Measurements from ENCODE around the gene TECTB. TPM values are rescaled to one million over a fixed set of nuclear protein-coding genes. Genes with fewer than 3 reads are reported as not detected.
A peak's percentile ranks its signal among the peaks of the same experiment; 100 is the strongest.

The TECTB gene
- total RNA-seq, 1 donor from 2014 or later, result not detected

DNA sequence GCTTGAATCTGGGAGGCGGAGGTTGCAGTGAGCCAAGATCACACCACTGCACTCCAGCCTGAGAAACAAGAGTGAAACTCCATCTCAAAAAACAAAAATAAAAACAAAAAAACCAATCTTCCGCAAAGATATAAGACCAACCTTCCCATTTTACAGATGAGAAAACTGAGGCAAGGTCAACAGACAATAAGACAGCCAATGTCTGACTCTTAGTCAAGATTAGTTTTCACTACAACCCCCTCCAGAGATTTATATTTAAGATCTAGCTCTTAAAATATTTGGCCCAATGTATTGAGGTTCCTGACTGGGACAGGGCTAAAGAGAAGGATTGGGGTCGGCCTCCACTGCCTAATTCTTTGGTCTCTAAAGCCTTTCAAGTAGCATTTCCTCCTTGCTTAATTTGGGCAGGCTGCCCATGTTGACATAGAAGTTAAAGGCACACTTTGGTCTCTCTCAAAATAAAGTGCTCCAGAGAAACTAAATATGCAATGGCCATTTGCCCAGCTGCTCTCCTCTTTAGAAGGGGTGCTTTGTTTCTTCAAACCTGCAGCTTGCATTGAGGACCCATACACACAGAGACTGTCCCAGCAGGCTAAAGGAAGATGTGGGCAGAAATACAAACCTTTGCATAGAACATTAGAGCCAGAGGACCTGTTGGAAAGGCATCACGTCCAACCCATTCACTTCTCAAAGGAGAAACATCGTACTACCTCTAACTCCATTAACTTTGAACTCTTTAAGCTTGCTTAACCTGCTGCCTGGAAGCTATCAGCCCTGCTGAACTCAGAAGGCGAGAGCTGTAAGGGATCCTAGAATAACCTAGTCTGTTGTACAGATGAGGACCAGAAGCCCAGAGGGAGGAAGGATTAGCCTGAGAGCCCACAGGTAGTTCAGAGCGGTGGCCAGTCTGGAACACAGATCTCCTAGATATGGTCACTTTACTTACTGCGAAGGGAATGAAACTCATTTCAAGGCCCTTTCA lies 3.9 kb downstream of the TECTB start:
- H3K4me3 ChIP-seq (ENCODE audit: low read length in 3 of 3), result no peak overlapping the region
- H3K27ac ChIP-seq (ENCODE audit: low read depth, low read length), result no peak overlapping the region
- no peak overlapping the region for H3K9ac ChIP-seq (ENCODE audit: low read depth in 1 of 3, low read length in 3 of 3)
- H3K27me3 ChIP-seq (ENCODE audit: control insufficient read depth in 3 of 3, insufficient read depth in 3 of 3, low read length in 3 of 3), result no peaks in the 10 kb centered on the region
- H3K36me3 ChIP-seq (ENCODE audit: control insufficient read depth in 3 of 3, insufficient read depth in 3 of 3, low read length in 3 of 3), result no peaks in the 10 kb centered on the region
- H3K9me3 ChIP-seq (ENCODE audit: control insufficient read depth in 3 of 3, low read length in 3 of 3), result no peaks in the 10 kb centered on the region
- peaks cover 10 to 21% (median 17%) of the 10 kb centered on the region in 3 donors for H3K4me1 ChIP-seq (ENCODE audit: control insufficient read depth in 3 of 3, insufficient read depth in 3 of 3, low read length in 3 of 3)

DNA sequence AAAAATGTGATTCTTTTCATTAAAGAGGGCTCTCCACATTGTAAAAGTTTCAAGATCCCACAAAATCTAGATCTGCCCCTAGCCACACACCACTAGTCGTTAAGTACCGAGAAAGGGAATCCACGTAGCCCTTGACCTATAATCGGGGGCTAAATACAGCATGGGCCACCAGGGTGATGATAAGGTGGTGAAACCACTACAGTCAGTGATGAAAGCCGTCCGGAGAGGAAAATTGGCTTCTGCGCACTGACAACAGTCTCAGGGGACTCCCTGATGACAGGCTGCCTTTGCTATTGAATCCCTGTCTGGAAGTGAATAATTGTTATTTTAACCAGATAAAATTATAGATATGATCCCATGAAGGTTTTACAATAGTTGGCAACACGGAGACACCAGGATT lies 4.6 kb downstream of the TECTB start:
- Histone ChIP-seq H3K9me3 (ENCODE audit: control insufficient read depth in 3 of 3, low read length in 3 of 3) (no peaks in the 10 kb centered on the region), H3K4me3 (ENCODE audit: low read length in 3 of 3) (no peak overlapping the region), H3K27ac (ENCODE audit: low read depth, low read length) (no peak overlapping the region), H3K9ac (ENCODE audit: low read depth in 1 of 3, low read length in 3 of 3) (no peak overlapping the region), H3K4me1 (ENCODE audit: control insufficient read depth in 3 of 3, insufficient read depth in 3 of 3, low read length in 3 of 3) (peaks cover 10 to 21% (median 17%) of the 10 kb centered on the region in 3 donors), H3K36me3 (ENCODE audit: control insufficient read depth in 3 of 3, insufficient read depth in 3 of 3, low read length in 3 of 3) (no peaks in the 10 kb centered on the region), H3K27me3 (ENCODE audit: control insufficient read depth in 3 of 3, insufficient read depth in 3 of 3, low read length in 3 of 3) (no peaks in the 10 kb centered on the region)

GRCh38 chr10:112288486-112288885 lies 5.3 kb downstream of the TECTB start:
- Histone ChIP-seq H3K27me3 (ENCODE audit: control insufficient read depth in 3 of 3, insufficient read depth in 3 of 3, low read length in 3 of 3) (no peaks in the 10 kb centered on the region), H3K4me1 (ENCODE audit: control insufficient read depth in 3 of 3, insufficient read depth in 3 of 3, low read length in 3 of 3) (peaks cover 10 to 21% (median 17%) of the 10 kb centered on the region in 3 donors), H3K9ac (ENCODE audit: low read depth in 1 of 3, low read length in 3 of 3) (no peak overlapping the region), H3K4me3 (ENCODE audit: low read length in 3 of 3) (no peak overlapping the region), H3K9me3 (ENCODE audit: control insufficient read depth in 3 of 3, low read length in 3 of 3) (no peaks in the 10 kb centered on the region), H3K36me3 (ENCODE audit: control insufficient read depth in 3 of 3, insufficient read depth in 3 of 3, low read length in 3 of 3) (no peaks in the 10 kb centered on the region), H3K27ac (ENCODE audit: low read depth, low read length) (no peak overlapping the region)

DNA sequence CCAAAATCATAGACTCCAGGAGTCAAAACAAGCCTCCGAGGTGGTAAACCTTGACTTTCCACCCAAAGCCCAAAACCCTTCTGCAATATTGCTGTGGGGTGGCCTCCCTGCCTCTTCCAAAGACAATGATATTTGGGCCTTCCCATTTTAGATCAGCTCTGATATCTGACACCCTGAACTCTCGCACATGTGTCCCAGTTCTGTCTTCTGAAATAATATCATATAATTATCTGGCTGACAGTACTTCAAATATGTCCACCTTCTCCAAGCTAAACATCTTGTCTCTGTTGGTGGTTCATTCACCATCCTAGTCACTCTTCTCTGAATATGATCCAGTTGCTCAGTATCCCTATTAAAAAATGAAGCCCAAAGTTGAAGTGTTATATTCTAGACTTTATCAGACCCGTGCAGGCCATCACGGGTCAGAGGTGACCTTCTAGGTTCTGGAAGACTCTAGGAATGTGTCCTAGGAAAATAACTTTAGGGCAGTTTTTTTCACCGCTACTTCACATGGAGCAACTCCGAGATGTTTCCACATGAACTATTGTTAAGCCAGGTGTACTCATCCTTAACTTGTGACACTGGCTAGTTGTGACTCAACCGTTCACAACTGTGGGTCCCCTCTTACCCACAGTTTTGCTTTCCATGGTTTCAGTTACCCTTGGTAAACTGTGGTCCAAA lies 6.3 kb downstream of the TECTB start:
- H3K9me3 ChIP-seq (ENCODE audit: control insufficient read depth in 3 of 3, low read length in 3 of 3), result no peaks in the 10 kb centered on the region
- peak overlapping the region; percentile 41 for H3K27ac ChIP-seq (ENCODE audit: low read depth, low read length)
- peaks cover 10 to 21% (median 18%) of the 10 kb centered on the region in 3 donors for H3K4me1 ChIP-seq (ENCODE audit: control insufficient read depth in 3 of 3, insufficient read depth in 3 of 3, low read length in 3 of 3)
- no peak overlapping the region for H3K4me3 ChIP-seq (ENCODE audit: low read length in 3 of 3)
- no peak overlapping the region for H3K9ac ChIP-seq (ENCODE audit: low read depth in 1 of 3, low read length in 3 of 3)
- H3K27me3 ChIP-seq (ENCODE audit: control insufficient read depth in 3 of 3, insufficient read depth in 3 of 3, low read length in 3 of 3), result no peaks in the 10 kb centered on the region
- no peaks in the 10 kb centered on the region for H3K36me3 ChIP-seq (ENCODE audit: control insufficient read depth in 3 of 3, insufficient read depth in 3 of 3, low read length in 3 of 3)

DNA sequence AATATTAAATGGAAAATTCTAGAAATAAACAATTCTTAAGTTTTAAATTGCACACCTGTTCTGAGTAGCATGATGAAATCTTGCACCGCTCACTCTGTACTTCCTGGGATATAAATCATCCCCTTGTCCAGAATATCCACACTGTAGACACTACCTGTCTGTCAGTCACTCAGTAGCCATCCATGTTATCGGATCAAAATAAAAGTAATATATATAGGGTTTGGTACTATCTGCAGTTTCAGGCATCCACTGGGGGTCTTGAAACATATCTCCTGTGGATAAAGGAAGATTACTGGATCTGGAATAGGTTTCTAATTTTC lies 6.8 kb downstream of the TECTB start:
- no peak overlapping the region for H3K4me3 ChIP-seq (ENCODE audit: low read length in 3 of 3)
- H3K27ac ChIP-seq (ENCODE audit: low read depth, low read length), result no peak overlapping the region
- no peaks in the 10 kb centered on the region for H3K27me3 ChIP-seq (ENCODE audit: control insufficient read depth in 3 of 3, insufficient read depth in 3 of 3, low read length in 3 of 3)
- H3K9ac ChIP-seq (ENCODE audit: low read depth in 1 of 3, low read length in 3 of 3), result no peak overlapping the region
- H3K4me1 ChIP-seq (ENCODE audit: control insufficient read depth in 3 of 3, insufficient read depth in 3 of 3, low read length in 3 of 3), result peaks cover 10 to 23% (median 21%) of the 10 kb centered on the region in 3 donors
- H3K36me3 ChIP-seq (ENCODE audit: control insufficient read depth in 3 of 3, insufficient read depth in 3 of 3, low read length in 3 of 3), result no peaks in the 10 kb centered on the region
- H3K9me3 ChIP-seq (ENCODE audit: control insufficient read depth in 3 of 3, low read length in 3 of 3), result no peaks in the 10 kb centered on the region

DNA sequence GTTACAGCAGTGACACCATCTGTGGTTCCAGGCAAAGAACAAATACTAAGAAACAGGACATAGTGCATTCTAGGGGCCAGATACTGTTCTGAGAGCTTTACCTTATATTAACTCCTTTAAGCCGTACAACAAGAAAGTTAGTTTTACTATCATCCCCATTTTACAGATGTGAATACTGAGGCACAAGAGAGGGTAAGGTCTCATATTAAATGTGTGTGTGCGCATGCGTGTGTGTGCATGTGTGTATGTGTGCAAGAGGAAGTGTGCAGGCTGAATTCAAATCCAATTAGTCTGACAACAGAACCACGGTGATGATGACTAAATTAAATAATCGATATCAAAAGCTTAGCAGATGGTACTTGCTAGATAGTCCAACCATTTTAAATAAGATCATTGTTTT lies 11.0 kb downstream of the TECTB start:
- H3K9me3 ChIP-seq (ENCODE audit: control insufficient read depth in 3 of 3, low read length in 3 of 3), result no peaks in the 10 kb centered on the region
- no peak overlapping the region for H3K9ac ChIP-seq (ENCODE audit: low read depth in 1 of 3, low read length in 3 of 3)
- H3K4me3 ChIP-seq (ENCODE audit: low read length in 3 of 3), result no peak overlapping the region
- H3K27me3 ChIP-seq (ENCODE audit: control insufficient read depth in 3 of 3, insufficient read depth in 3 of 3, low read length in 3 of 3), result no peaks in the 10 kb centered on the region
- H3K4me1 ChIP-seq (ENCODE audit: control insufficient read depth in 3 of 3, insufficient read depth in 3 of 3, low read length in 3 of 3), result peaks cover 23 to 42% (median 34%) of the 10 kb centered on the region in 3 donors
- H3K27ac ChIP-seq (ENCODE audit: low read depth, low read length), result no peak overlapping the region
- H3K36me3 ChIP-seq (ENCODE audit: control insufficient read depth in 3 of 3, insufficient read depth in 3 of 3, low read length in 3 of 3), result no peaks in the 10 kb centered on the region

DNA sequence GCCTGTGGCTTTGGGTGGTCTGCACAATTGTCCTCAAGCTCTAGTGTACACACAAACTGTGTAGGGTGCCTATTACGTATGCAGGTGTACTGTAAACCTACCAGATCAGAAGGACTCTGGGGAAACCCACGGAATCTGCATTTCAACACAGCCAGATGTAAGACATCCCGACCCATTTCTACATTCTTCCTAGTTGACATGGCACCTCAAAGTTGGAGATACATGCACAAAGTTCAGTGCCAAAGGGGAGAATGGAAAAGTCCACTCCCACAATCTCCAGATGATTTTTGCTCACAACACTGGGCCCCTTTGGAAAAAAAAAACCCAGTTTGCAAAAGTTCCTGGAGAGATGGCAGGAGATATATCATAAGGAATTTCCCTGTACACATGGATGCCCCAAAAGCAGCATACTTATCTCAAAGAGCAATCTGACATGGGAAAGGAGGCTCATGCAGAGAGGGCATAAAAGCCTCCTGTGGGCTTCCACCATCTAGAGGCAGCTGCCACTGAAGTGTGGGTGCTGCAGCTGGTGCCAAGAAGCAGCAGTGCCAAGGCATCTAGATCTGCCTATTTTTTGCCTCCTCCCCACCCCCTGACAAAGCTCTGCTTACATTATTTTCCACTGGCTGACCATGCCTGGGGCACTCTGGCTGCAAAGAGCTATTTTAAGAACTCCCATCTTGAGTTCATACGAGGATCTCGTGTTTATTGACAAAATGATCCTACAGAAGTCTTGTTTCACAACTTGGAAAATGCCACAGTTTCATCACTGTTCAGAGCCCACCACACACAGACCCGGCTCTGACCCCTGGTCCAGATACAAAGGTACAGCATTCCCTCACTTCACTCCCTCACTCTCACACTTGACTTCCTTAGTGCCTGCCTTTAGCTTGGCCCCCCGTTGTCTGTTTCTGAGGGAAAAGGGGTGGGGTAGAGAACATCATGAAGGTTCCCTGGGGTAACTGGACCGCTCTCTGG lies 12.9 kb downstream of the TECTB start:
- Histone ChIP-seq H3K36me3 (ENCODE audit: control insufficient read depth in 3 of 3, insufficient read depth in 3 of 3, low read length in 3 of 3) (no peaks in the 10 kb centered on the region), H3K9ac (ENCODE audit: low read depth in 1 of 3, low read length in 3 of 3) (peak overlapping the region in 2 of 3 donors; percentile 46 to 62), H3K9me3 (ENCODE audit: control insufficient read depth in 3 of 3, low read length in 3 of 3) (no peaks in the 10 kb centered on the region), H3K27ac (ENCODE audit: low read depth, low read length) (peak overlapping the region; percentile 90), H3K27me3 (ENCODE audit: control insufficient read depth in 3 of 3, insufficient read depth in 3 of 3, low read length in 3 of 3) (no peaks in the 10 kb centered on the region), H3K4me3 (ENCODE audit: low read length in 3 of 3) (peak overlapping the region in 2 of 3 donors; percentile 13 to 52), H3K4me1 (ENCODE audit: control insufficient read depth in 3 of 3, insufficient read depth in 3 of 3, low read length in 3 of 3) (peaks cover 19 to 37% (median 26%) of the 10 kb centered on the region in 3 donors)

DNA sequence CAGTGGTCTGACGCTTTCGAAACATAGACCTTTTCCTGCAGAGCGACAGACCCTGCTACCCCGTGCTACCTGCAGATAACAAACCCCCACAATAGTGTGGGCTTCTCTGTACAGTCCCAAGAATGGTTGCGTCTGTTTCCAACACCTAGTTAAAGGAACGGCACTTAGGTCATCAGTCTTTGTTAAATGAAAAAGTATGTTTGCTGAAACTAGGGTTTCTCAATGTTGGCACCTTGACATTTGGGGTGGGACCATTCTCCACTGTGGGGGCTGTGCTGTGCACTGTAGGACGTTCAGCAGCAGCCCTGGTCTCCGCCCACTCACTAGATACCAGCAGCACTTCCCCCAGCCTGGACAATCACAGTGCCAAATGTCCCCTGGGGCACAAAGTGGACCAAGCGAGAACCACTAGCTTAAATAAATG lies 13.7 kb downstream of the TECTB start:
- no peaks in the 10 kb centered on the region for H3K27me3 ChIP-seq (ENCODE audit: control insufficient read depth in 3 of 3, insufficient read depth in 3 of 3, low read length in 3 of 3)

GRCh38 chr10:112298581-112298980 lies 15.4 kb downstream of the TECTB start:
- no peak overlapping the region for H3K9ac ChIP-seq (ENCODE audit: low read depth in 1 of 3, low read length in 3 of 3)
- H3K4me1 ChIP-seq (ENCODE audit: control insufficient read depth in 3 of 3, insufficient read depth in 3 of 3, low read length in 3 of 3), result peaks cover 19 to 37% (median 26%) of the 10 kb centered on the region in 3 donors
- no peaks in the 10 kb centered on the region for H3K27me3 ChIP-seq (ENCODE audit: control insufficient read depth in 3 of 3, insufficient read depth in 3 of 3, low read length in 3 of 3)
- H3K36me3 ChIP-seq (ENCODE audit: control insufficient read depth in 3 of 3, insufficient read depth in 3 of 3, low read length in 3 of 3), result no peaks in the 10 kb centered on the region
- no peak overlapping the region for H3K4me3 ChIP-seq (ENCODE audit: low read length in 3 of 3)
- H3K9me3 ChIP-seq (ENCODE audit: control insufficient read depth in 3 of 3, low read length in 3 of 3), result no peaks in the 10 kb centered on the region
- H3K27ac ChIP-seq (ENCODE audit: low read depth, low read length), result no peak overlapping the region

More for the DNA sequence above, 13.7 kb downstream of the TECTB start:
- no peaks in the 10 kb centered on the region for H3K36me3 ChIP-seq (ENCODE audit: control insufficient read depth in 3 of 3, insufficient read depth in 3 of 3, low read length in 3 of 3)
- H3K4me3 ChIP-seq (ENCODE audit: low read length in 3 of 3), result peak overlapping the region in 2 of 3 donors; percentile 13 to 52
- H3K9me3 ChIP-seq (ENCODE audit: control insufficient read depth in 3 of 3, low read length in 3 of 3), result no peaks in the 10 kb centered on the region
- peak overlapping the region in 2 of 3 donors; percentile 46 to 62 for H3K9ac ChIP-seq (ENCODE audit: low read depth in 1 of 3, low read length in 3 of 3)
- H3K4me1 ChIP-seq (ENCODE audit: control insufficient read depth in 3 of 3, insufficient read depth in 3 of 3, low read length in 3 of 3), result peaks cover 19 to 37% (median 26%) of the 10 kb centered on the region in 3 donors
- peak overlapping the region; percentile 90 for H3K27ac ChIP-seq (ENCODE audit: low read depth, low read length)

Measured in skeletal muscle tissue (tissue), 4 donors.